ENCODE data around the gene LHFPL3.

LHFPL3 gene

GRCh38 chr7:104352736-104353135, 24.3 kb downstream of the LHFPL3 start:
- H3K27ac ChIP-seq, result no peak overlapping the region
- no peak for TF ChIP-seq ZFX (IDR thresholded peaks at IDR 0.05; ENCODE audit: borderline replicate concordance)
- TF ChIP-seq, protein P1, sequence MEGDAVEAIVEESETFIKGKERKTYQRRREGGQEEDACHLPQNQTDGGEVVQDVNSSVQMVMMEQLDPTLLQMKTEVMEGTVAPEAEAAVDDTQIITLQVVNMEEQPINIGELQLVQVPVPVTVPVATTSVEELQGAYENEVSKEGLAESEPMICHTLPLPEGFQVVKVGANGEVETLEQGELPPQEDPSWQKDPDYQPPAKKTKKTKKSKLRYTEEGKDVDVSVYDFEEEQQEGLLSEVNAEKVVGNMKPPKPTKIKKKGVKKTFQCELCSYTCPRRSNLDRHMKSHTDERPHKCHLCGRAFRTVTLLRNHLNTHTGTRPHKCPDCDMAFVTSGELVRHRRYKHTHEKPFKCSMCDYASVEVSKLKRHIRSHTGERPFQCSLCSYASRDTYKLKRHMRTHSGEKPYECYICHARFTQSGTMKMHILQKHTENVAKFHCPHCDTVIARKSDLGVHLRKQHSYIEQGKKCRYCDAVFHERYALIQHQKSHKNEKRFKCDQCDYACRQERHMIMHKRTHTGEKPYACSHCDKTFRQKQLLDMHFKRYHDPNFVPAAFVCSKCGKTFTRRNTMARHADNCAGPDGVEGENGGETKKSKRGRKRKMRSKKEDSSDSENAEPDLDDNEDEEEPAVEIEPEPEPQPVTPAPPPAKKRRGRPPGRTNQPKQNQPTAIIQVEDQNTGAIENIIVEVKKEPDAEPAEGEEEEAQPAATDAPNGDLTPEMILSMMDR (IDR thresholded peaks at IDR 0.05), result no peak

- no peak overlapping the region for H3K27ac ChIP-seq
- TF ChIP-seq, protein P1 (IDR thresholded peaks at IDR 0.05), result no peak
- TF ChIP-seq ZFX (IDR thresholded peaks at IDR 0.05; ENCODE audit: borderline replicate concordance), result no peak
Observed at GRCh38 chr7:104357166-104357565, 28.8 kb downstream of the LHFPL3 start.

- H3K27ac ChIP-seq, result no peak overlapping the region
- TF ChIP-seq, protein P1 (IDR thresholded peaks at IDR 0.05), result no peak
- no peak for TF ChIP-seq ZFX (IDR thresholded peaks at IDR 0.05; ENCODE audit: borderline replicate concordance)
Observed at GRCh38 chr7:104358446-104359132, 30.2 kb downstream of the LHFPL3 start.

GRCh38 chr7:104362756-104363155, 34.4 kb downstream of the LHFPL3 start:
- H3K27ac ChIP-seq, result no peak overlapping the region
- TF ChIP-seq, protein P1 (IDR thresholded peaks at IDR 0.05), result no peak

DNA sequence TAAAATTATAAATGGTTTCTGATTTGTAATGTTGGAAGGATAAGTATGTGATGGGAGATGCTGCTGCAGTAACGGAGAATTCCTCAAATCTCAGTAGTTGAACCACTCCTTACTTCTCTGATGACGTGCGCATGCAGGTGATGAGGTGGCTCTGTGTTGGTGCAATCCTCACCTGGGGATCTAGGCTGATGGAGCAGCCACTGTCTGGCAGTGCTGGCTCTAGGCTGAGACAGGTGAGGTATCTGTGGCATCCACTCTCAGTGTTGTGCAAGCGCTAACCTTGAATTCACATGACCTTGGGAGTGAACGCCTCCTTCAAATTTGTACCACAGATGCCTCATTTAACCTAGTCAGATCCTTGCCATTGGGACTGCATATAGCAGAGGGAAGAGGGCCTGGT, 35.0 kb downstream of the LHFPL3 start:
- H3K27ac ChIP-seq, result no peak overlapping the region
- TF ChIP-seq ZFX (IDR thresholded peaks at IDR 0.05; ENCODE audit: borderline replicate concordance), result no peak
- TF ChIP-seq, protein P1 (IDR thresholded peaks at IDR 0.05), result no peak

GRCh38 chr7:104366390-104366789, 38.0 kb downstream of the LHFPL3 start:
- H3K27ac ChIP-seq, result no peak overlapping the region
- no peak for TF ChIP-seq ZFX (IDR thresholded peaks at IDR 0.05; ENCODE audit: borderline replicate concordance)
- TF ChIP-seq, protein P1 (IDR thresholded peaks at IDR 0.05), result no peak

DNA sequence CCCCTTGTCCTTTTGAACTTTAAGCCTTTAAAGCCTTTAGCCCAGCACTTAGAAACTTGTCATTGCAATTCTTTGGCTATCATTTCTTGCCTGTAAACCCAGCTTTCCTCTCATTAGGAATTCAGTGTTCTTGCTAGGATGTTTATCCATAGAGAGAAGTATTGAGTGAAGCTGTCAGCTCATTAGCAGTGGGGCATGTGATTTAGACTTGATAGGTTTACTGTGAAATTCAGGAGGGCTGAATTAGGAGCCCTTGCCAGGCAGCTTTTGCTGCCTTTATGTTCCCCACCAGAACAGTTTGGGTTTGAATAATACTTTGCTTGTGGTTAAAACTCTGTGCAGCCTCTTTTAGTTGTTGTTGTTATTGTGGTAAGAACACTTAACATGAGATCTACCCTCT, 39.5 kb downstream of the LHFPL3 start:
- TF ChIP-seq, protein P1 (IDR thresholded peaks at IDR 0.05), result no peak
- no peak for TF ChIP-seq ZFX (IDR thresholded peaks at IDR 0.05; ENCODE audit: borderline replicate concordance)

More for the DNA sequence above, 39.5 kb downstream of the LHFPL3 start:
- no peak overlapping the region for H3K27ac ChIP-seq
